GM18858 (cell line): ENCODE results near the gene LHX8.
"Not testable (repeated sequence)": the region's sequence is repeated elsewhere in the genome, so short reads cannot be mapped to it uniquely, and the experiment has no call there.

ENCODE experiments used
- ATAC-seq: cut with Tn5 transposase; IDR thresholded peaks from one replicate; pipeline ENCODE4 v1.9.1; 2021; ENCODE audit not compliant: unreplicated experiment

Gene LHX8

DNA sequence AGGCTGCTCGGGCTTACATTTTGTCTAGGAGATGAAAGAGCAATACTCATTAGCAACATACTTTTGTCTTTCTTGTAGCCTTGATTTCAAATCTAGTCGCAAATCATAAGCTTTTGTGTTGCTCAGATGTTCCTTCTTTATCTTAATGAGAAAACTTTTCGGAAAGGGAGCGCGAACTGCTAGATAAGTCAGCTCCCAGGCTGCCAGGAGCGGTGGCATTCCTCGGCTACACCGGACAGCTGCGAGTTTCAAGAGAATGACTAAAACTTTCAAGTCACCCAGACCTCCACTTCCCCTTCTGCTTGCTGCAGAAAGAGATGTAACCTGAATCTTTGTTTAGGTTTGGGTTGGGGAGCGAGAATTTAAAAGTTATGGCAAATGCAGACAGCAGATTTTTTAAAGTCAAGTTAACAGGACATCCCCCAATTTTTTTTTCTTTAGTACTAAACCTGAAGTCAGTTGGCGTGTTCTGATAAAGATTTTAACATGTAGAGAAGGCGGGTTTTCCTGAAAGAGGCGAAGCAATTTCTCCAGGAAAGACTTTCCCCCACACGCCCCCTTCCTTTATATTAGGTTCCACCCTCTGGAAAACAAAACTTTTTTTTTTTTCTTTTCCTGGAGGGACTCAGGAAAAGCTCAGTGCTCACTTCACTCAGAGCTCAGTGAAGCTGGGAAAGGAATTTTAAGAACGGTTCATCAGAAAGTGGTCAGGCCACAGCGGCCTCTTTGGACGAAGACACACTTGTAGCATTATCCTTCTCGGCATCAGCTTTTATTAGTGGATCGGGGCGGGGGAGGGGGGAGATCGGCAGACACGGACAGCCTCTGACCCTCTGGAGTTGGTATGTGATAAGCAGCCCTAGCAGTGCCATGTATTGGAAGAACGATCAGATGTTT is at the start of gene LHX8:
Gene LHX8 (plus strand): TSS at position 639 of the 897 bp plus-strand sequence. CDS start 2,227 bp downstream, outside the sequence.
- no peak for ATAC-seq

DNA sequence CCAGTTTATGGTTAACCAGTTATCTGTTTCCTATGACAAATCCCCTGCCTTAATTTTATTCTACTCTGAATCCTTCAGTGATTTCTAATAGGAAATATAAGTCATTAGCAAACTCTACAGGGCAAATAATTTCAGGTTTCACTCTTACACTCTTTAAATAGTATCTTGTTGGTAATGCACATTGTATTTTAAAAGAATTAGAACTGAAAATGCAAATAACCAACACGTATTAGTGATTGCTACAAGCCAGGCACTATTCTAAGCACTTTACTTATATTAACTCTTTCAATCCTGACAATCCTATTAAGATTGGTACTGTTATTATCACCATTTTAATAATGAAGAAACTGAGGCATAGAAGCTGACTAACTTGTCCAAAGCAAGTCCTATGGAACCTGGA is 48.3 kb upstream of the LHX8 start:
- ATAC-seq, result no peak

- ATAC-seq, result no peak
Measured at GRCh38 chr1:75087278-75087677, 46.9 kb upstream of the LHX8 start.

GRCh38 chr1:75092141-75092540 is 42.0 kb upstream of the LHX8 start:
- ATAC-seq, result no peak

- ATAC-seq, result no peak
Measured at GRCh38 chr1:75097654-75098053, 36.5 kb upstream of the LHX8 start.

- no peak for ATAC-seq
Measured at GRCh38 chr1:75099581-75099980, 34.6 kb upstream of the LHX8 start.

DNA sequence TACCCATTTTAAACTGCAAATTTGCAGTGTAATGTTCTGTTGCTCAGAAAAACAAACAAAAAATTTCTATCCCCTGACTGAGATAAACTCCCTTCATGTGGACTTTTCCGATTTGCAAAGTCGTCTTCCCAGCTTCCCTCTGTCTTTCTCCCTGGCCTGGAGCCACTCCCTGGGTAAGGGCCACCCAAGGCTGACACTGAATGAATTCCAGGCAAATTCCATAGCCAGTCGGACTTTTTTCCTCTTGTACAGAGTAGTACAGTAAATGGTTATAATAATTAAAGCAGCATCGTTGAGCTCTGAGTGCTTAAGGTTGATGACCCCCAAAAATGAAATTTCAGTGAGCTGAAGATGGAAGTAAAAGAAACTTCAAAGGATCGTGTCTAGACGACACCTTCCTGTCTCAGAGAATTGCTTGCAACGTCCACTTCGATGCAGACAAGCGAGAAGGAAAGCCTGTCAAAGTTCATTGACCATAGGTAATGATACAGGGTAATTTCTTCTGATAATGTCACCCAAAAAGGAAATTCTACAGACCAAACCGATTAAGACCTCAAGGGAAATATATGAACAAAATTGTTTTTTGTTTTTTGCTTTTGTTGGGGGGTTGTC is 33.6 kb upstream of the LHX8 start:
- no peak for ATAC-seq

- ATAC-seq, result not testable (repeated sequence)
Measured at GRCh38 chr1:75112362-75112951, 21.7 kb upstream of the LHX8 start.

DNA sequence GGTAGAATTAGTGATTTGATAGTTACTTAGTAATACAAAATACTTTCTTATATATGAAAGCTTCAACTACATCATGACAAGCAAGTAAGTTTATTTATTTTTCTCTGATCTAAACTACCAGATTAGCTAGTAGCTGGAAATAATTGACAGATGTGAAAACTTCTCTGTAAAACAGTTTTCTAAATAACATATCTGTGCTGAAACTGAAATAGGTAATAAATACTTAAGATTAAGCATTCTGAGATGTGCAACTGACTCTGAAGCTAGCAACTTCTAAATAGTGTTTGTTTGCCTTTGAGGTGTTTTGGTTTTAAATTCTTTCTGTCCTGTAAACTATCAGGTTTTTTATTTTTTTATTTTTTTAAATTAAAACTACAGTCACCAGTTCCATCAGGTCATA is 18.5 kb upstream of the LHX8 start:
- ATAC-seq, result no peak

GRCh38 chr1:75123756-75124155 is 10.4 kb upstream of the LHX8 start:
- no peak for ATAC-seq

GRCh38 chr1:75124510-75124909 is 9.7 kb upstream of the LHX8 start:
- no peak for ATAC-seq

GRCh38 chr1:75125161-75125726 is 8.9 kb upstream of the LHX8 start:
- ATAC-seq, result no peak

GRCh38 chr1:75126611-75127101 is 7.5 kb upstream of the LHX8 start:
- no peak for ATAC-seq

- no peak for ATAC-seq
Measured at GRCh38 chr1:75127916-75128717, 6.1 kb upstream of the LHX8 start.

- no peak for ATAC-seq
Measured at GRCh38 chr1:75129660-75129982, 4.6 kb upstream of the LHX8 start.

GRCh38 chr1:75129983-75130789 is 4.0 kb upstream of the LHX8 start:
- no peak for ATAC-seq

DNA sequence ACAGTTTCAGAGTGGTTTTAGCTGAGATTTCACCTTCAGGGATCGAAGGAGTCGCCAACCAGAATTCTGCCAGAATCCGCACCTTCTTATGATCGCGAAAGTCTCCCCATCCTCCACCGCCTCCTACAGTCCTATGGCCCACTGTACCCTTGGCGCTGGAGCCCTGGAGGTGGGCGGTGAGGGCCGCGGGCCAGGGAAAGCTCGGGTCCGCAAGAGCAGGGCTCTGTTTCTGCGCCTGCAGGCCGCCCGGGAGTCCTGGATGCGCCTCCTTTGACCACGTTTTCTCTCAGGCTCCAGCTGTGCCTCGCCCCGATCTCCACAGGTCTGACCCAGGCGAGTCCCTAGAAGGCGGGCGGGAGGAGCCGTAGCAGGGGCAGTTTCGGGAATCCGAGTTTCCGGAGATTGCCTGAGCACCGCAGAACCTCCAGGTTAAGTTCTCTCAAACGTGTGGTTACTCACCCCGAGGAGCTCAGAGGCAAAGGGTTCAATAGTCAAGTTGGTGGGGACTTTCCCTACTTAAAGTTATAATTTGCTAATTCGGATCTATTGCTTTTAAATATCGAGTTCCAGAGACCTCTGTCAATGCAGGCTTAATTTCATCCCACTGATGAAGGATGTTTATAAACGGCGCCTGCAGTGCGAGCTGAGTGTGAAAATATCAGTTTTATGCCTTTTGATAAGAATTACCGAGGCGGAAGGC is 3.2 kb upstream of the LHX8 start:
- ATAC-seq, result no peak

- ATAC-seq, result no peak
Measured at GRCh38 chr1:75131565-75132241, 2.5 kb upstream of the LHX8 start.
